Tibial artery (tissue), 4 donors: ENCODE measurements around the gene ZMIZ1.

Experiments used
- DNase-seq, 2 donors: peaks; one replicate each; pipeline ENCODE4 v3.0.0-alpha.2; 2019
- H3K27ac ChIP-seq, 2 donors: fragments of 200-600 bp; sonication (generic) in 1 of 2; 1 replicate in 1 of 2; 2 replicates in 1 of 2; pipeline ENCODE4 v1.5.1; 2018 to 2019; ENCODE audit warnings: mild to moderate bottlenecking in 1 of 2
- H3K27me3 ChIP-seq, 2 donors: fragments of 200-600 bp; sonication (generic) in 1 of 2; one replicate each; pipeline versions ENCODE4 v1.5.1 to v1.6.0; 2016 to 2019
- H3K36me3 ChIP-seq, 3 donors: fragments of 200-600 bp; sonication (generic) in 2 of 3; one replicate each; pipeline ENCODE4 v1.5.1; 2016 to 2019; ENCODE audit warnings: mild to moderate bottlenecking in 2 of 3
- H3K4me1 ChIP-seq, 4 donors: fragments of 200-600 bp; sonication (generic) in 2 of 4; 1 replicate in 3 of 4; 2 replicates in 1 of 4; pipeline ENCODE4 v1.5.1; 2016 to 2019
- H3K4me3 ChIP-seq, 2 donors: fragments of 200-600 bp; sonication (generic) in 1 of 2; 1 replicate in 1 of 2; 2 replicates in 1 of 2; pipeline ENCODE4 v1.5.1; 2018 to 2019; ENCODE audit warnings: mild to moderate bottlenecking in 2 of 2
- H3K9me3 ChIP-seq, 3 donors: fragments of 200-600 bp; sonication (generic) in 1 of 3; one replicate each; pipeline ENCODE4 v1.5.1; 2016 to 2019
- CTCF ChIP-seq, 2 experiments: fragments of 200-600 bp in 1 of 2; fragments of 450-650 bp in 1 of 2; IDR thresholded peaks; one replicate each; pipeline ENCODE4 v1.5.1; 2017 to 2019; ENCODE audit warnings: antibody characterized with exemption in 2 of 2, mild to moderate bottlenecking in 1 of 2, moderate library complexity in 1 of 2
- intact Hi-C: fragments of 100-400 bp; cut with DNase I; formaldehyde crosslinking; loops from one replicate; pipeline ENCODE4 v1.15.0; 2023; ENCODE audit warnings: low total_unique reads

ZMIZ1 gene

GRCh38 chr10:79126351-79127080, 57.8 kb downstream of the ZMIZ1 start:
- intact Hi-C loops = no loop called here
- Histone ChIP-seq H3K27ac (no peak overlapping the region), H3K4me1 (peaks cover 0 to 47% (median 31%) of the 10 kb centered on the region in 4 donors), H3K4me3 (no peak overlapping the region), H3K36me3 (peaks cover 0 to 68% (median 34%) of the 10 kb centered on the region in 3 donors), H3K27me3 (no peaks in the 10 kb centered on the region), H3K9me3 (no peaks in the 10 kb centered on the region)
- TF ChIP-seq CTCF (IDR thresholded peaks at IDR 0.05) = no peak
- DNase-seq = no peak

GRCh38 chr10:79127151-79127961, 58.6 kb downstream of the ZMIZ1 start:
- intact Hi-C loops = no loop called here
- peaks cover 0 to 47% (median 31%) of the 10 kb centered on the region in 4 donors for H3K4me1 ChIP-seq
- TF ChIP-seq CTCF (IDR thresholded peaks at IDR 0.05) = no peak
- no peak overlapping the region for H3K4me3 ChIP-seq
- H3K36me3 ChIP-seq = peaks cover 0 to 61% (median 29%) of the 10 kb centered on the region in 3 donors
- no peak overlapping the region for H3K27ac ChIP-seq
- DNase-seq = peak; percentile 85 to 90
- no peaks in the 10 kb centered on the region for H3K9me3 ChIP-seq
- H3K27me3 ChIP-seq = no peaks in the 10 kb centered on the region

- Histone ChIP-seq H3K4me1 (peaks cover 0 to 47% (median 31%) of the 10 kb centered on the region in 4 donors), H3K4me3 (no peak overlapping the region), H3K27ac (peak overlapping the region in 1 of 2 donors; percentile 37), H3K36me3 (peaks cover 0 to 50% (median 26%) of the 10 kb centered on the region in 3 donors), H3K27me3 (no peaks in the 10 kb centered on the region), H3K9me3 (no peaks in the 10 kb centered on the region)
- DNase-seq = no peak
- intact Hi-C loops = no loop called here
- TF ChIP-seq CTCF (IDR thresholded peaks at IDR 0.05) = no peak
Measured at GRCh38 chr10:79128241-79128922, 59.6 kb downstream of the ZMIZ1 start.

GRCh38 chr10:79128923-79129305, 60.1 kb downstream of the ZMIZ1 start:
- no peak for DNase-seq
- TF ChIP-seq CTCF (IDR thresholded peaks at IDR 0.05) = no peak
- H3K4me1 ChIP-seq = peaks cover 0 to 47% (median 31%) of the 10 kb centered on the region in 4 donors
- intact Hi-C loops = no loop called here
- no peaks in the 10 kb centered on the region for H3K27me3 ChIP-seq
- peak overlapping the region in 1 of 2 donors; percentile 37 for H3K27ac ChIP-seq
- H3K4me3 ChIP-seq = no peak overlapping the region
- peaks cover 0 to 45% (median 21%) of the 10 kb centered on the region in 3 donors for H3K36me3 ChIP-seq
- no peaks in the 10 kb centered on the region for H3K9me3 ChIP-seq

GRCh38 chr10:79129361-79129997, 60.7 kb downstream of the ZMIZ1 start:
- Histone ChIP-seq H3K27ac (peak overlapping the region in 1 of 2 donors; percentile 37), H3K9me3 (no peaks in the 10 kb centered on the region), H3K27me3 (no peaks in the 10 kb centered on the region), H3K4me1 (peaks cover 0 to 46% (median 31%) of the 10 kb centered on the region in 4 donors), H3K4me3 (no peak overlapping the region), H3K36me3 (peaks cover 0 to 40% (median 17%) of the 10 kb centered on the region in 3 donors)
- no peak for DNase-seq
- intact Hi-C loops = no loop called here
- no peak for TF ChIP-seq CTCF (IDR thresholded peaks at IDR 0.05)
